A172 (cell line): ENCODE results near the gene BMP5. TPM values are rescaled to one million over a fixed set of nuclear protein-coding genes. Genes with fewer than 3 reads are reported as not detected.

Experiments
- DNase-seq: peaks from one replicate; pipeline ENCODE4 v3.0.0-alpha.2; 2015; ENCODE audit warnings: low spot score
- total RNA-seq: library from RNA; depleted of rRNA; stranded (reverse); fragments of >200 nt; shearing (Covaris generic); gene quantifications from 2 replicates; pipeline ENCODE4 v1.2.3, GENCODE V29; 2014

BMP5 gene
- total RNA-seq, 1 experiment from 2014 or later = 0.17 TPM

DNA sequence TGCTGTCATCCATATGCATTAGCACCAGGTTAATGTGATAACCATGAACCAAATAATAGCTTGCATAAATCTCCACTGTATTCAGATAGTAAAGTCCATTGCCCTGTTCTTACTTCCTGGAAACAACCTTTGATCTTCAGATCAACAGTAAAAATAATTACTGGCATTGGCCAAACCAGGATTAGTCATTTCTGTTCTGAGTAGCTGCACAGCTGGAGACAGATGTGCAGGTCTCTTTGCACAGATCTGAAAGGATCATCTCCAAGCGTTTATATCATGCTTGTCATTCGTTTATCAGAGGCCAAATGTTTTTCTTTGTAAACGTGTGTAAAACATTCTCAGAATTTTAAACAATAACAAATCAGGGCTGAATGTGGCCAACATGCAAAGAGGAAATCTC is 162.0 kb downstream of the BMP5 start:
- DNase-seq = no peak

GRCh38 chr6:55708711-55709110 is 166.7 kb downstream of the BMP5 start:
- DNase-seq = no peak

DNA sequence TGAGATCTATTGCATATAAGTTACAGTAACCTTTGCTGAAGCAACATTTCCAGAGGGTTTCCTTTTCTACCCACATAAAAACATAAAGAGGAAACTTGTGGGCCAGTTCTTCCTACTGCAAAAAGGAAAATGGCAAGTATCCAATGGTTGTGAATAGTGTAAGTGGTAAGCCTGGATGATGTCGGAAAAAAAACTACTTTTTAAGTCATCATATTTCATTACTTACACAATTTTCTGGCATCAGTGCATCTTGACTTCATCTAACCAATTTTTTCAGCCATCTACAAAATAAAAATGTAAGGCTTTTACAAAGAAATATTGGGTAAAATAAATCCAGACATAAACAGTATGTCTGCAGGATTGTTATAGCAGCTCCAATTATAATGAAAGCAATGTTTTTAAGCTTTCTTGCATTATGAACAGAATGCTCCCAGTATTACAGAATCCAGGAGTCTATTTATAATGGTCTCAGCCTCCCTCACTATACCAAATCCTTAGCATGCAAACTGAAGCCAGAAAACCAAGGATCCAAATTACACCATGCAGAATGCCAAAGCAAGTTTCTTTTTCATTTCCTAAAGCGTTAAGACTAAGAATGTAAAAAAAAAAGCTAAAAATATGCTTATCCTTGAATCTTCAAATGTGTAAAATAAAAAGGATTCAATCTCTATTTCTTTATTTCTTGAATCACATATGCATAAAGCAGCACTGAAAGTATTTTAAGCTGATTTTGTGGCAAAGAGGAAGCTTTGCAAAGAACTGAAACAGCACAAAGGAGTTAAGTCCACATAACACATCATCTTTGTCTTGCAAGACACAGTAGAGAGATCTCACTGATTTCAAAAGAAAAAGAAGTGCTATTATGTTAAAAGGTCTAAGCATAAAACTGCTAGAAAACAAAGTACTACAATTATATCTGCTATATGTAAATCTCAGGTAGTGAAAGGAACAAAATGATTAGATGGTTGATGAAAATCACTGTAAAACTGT is 169.6 kb downstream of the BMP5 start:
- DNase-seq = no peak

GRCh38 chr6:55704421-55704820 is 171.0 kb downstream of the BMP5 start:
- peak; percentile 56 for DNase-seq
